A549 (cell line): ENCODE data around the gene PGS1. TPM values are rescaled to one million over a fixed set of nuclear protein-coding genes. Genes with fewer than 3 reads are reported as not detected.
A peak's percentile ranks its signal among the peaks of the same experiment; 100 is the strongest.

ENCODE experiments used
- ATAC-seq, 2 experiments: fragments of 200-7000 bp in 1 of 2; fragments of >200 bp in 1 of 2; cut with Nextera tagmentation in 1 of 2; cut with Tn5 transposase in 1 of 2; 3 replicates each; pipeline versions ENCODE4 v1.8.0 to v1.9.1; 2018 to 2020; ENCODE audit warnings: mild to moderate bottlenecking in 1 of 2, moderate library complexity in 1 of 2
- CTCF ChIA-PET: fragments of 300-600 bp; sonication (Branson Sonifier 250); formaldehyde crosslinking; extraction: SDS; loops from one replicate; lab custom pipeline; 2021; ENCODE audit warnings: antibody characterized with exemption, inconsistent platforms; lab: Yijun Ruan, JAX
- POLR2A ChIA-PET: fragments of 350-600 bp; formaldehyde crosslinking; extraction: SDS; loops from one replicate; lab custom pipeline; 2021; ENCODE audit warnings: antibody characterized with exemption, inconsistent platforms; lab: Yijun Ruan, JAX
- DNase-seq, 2 experiments: peaks; one replicate each; pipeline versions ENCODE4 v3.0.0 to v3.0.0-alpha.2; 2011 to 2016; ENCODE audit warnings: low read depth in 1 of 2, low spot score in 1 of 2
- FAIRE-seq: peaks from 2 replicates; lab custom pipeline; 2011; peaks lifted over from hg19 to GRCh38; lab: Jason Lieb, UNC
- H3K27ac ChIP-seq, 2 experiments: fragments of >200 bp; sonication (Bioruptor Twin); formaldehyde crosslinking; 3 replicates each; pipeline ENCODE4 v1.5.1; 2016 to 2017
- H3K4me1 ChIP-seq: fragments of >200 bp; sonication (Bioruptor Twin); formaldehyde crosslinking; 3 replicates; pipeline ENCODE4 v1.6.1; 2016
- H3K4me2 ChIP-seq: fragments of >200 bp; sonication (Bioruptor Twin); formaldehyde crosslinking; 3 replicates; pipeline ENCODE4 v1.6.1; 2016
- H3K4me3 ChIP-seq: fragments of >200 bp; sonication (Bioruptor Twin); formaldehyde crosslinking; 3 replicates; pipeline ENCODE4 v1.5.1; 2016
- H3K9me3 ChIP-seq: fragments of >200 bp; sonication (Bioruptor Twin); formaldehyde crosslinking; 3 replicates; pipeline ENCODE4 v1.6.1; 2016
- CEBPB ChIP-seq, 2 experiments: fragments of >200 bp in 1 of 2; sonication (Bioruptor Twin) in 1 of 2; formaldehyde crosslinking in 1 of 2; IDR thresholded peaks; 2 replicates each; pipeline ENCODE4 v1.6.1; 2012 to 2016
- CHD4 ChIP-seq: fragments of 200-600 bp; sonication (generic); IDR thresholded peaks from 2 replicates; pipeline ENCODE4 v1.6.1; 2016; ENCODE audit warnings: antibody characterized with exemption, mild to moderate bottlenecking, borderline replicate concordance
- CTCF ChIP-seq: fragments of >200 bp; sonication (Bioruptor Twin); formaldehyde crosslinking; IDR thresholded peaks from 3 replicates; pipeline ENCODE4 v1.5.1; 2016
- EHF ChIP-seq: fragments of 250-450 bp; sonication (Bioruptor Pico); IDR thresholded peaks from 2 replicates; pipeline ENCODE4 v1.5.0; 2020; ENCODE audit warnings: mild to moderate bottlenecking
- EP300 ChIP-seq, 2 experiments: fragments of >200 bp; sonication (Bioruptor Twin); formaldehyde crosslinking; IDR thresholded peaks; 2 replicates in 1 of 2; 3 replicates in 1 of 2; pipeline ENCODE4 v1.6.1; 2016 to 2017
- FOSL2 ChIP-seq, 2 experiments: fragments of 450-650 bp in 1 of 2; fragments of >200 bp in 1 of 2; sonication (Bioruptor Twin) in 1 of 2; formaldehyde crosslinking; IDR thresholded peaks; 2 replicates each; pipeline versions ENCODE4 v1.5.0 to v1.6.1; 2016 to 2020; ENCODE audit warnings: mild to moderate bottlenecking in 1 of 2, moderate library complexity in 1 of 2
- GATA3 ChIP-seq: IDR thresholded peaks from 2 replicates; pipeline ENCODE4 v1.6.1; 2012; ENCODE audit warnings: borderline replicate concordance
- HES2 ChIP-seq: fragments of >200 bp; sonication (Bioruptor Twin); formaldehyde crosslinking; IDR thresholded peaks from 2 replicates; pipeline ENCODE4 v1.6.1; 2016
- HEYL ChIP-seq: fragments of 250-450 bp; sonication (Bioruptor Pico); IDR thresholded peaks from 2 replicates; pipeline ENCODE4 v1.8.0; 2021; ENCODE audit warnings: mild to moderate bottlenecking, moderate library complexity
- HOXA7 ChIP-seq: fragments of 250-450 bp; sonication (Bioruptor Pico); IDR thresholded peaks from 2 replicates; pipeline ENCODE4 v1.5.0; 2020; ENCODE audit warnings: mild to moderate bottlenecking, moderate library complexity
- HOXB5 ChIP-seq: fragments of 250-450 bp; sonication (Bioruptor Pico); IDR thresholded peaks from 2 replicates; pipeline ENCODE4 v1.5.0; 2020; ENCODE audit warnings: mild to moderate bottlenecking, moderate library complexity
- KDM1A ChIP-seq: fragments of 200-600 bp; sonication (generic); IDR thresholded peaks from 2 replicates; pipeline ENCODE4 v1.6.1; 2016; ENCODE audit warnings: low read depth, mild to moderate bottlenecking
- MAX ChIP-seq: IDR thresholded peaks from 2 replicates; pipeline ENCODE4 v1.6.1; 2012
- MAZ ChIP-seq: fragments of 150-350 bp; IDR thresholded peaks from 2 replicates; pipeline ENCODE4 v1.6.1; 2014; ENCODE audit warnings: antibody characterized with exemption, low read depth, low read length, borderline replicate concordance
- RAD21 ChIP-seq, 2 experiments: fragments of >200 bp in 1 of 2; sonication (Bioruptor Twin) in 1 of 2; formaldehyde crosslinking in 1 of 2; IDR thresholded peaks in 1 of 2; conservative IDR thresholded peaks in 1 of 2; 2 replicates in 1 of 2; 3 replicates in 1 of 2; pipeline ENCODE4 v1.6.1; 2012 to 2018; ENCODE audit warnings: inconsistent platforms in 1 of 2
- RARB ChIP-seq: fragments of 250-450 bp; sonication (Bioruptor Pico); IDR thresholded peaks from 2 replicates; pipeline ENCODE4 v1.8.0; 2021; ENCODE audit warnings: mild to moderate bottlenecking, moderate library complexity
- REST ChIP-seq: fragments of 200-600 bp; sonication (generic); IDR thresholded peaks from 2 replicates; pipeline ENCODE4 v1.6.1; 2016; ENCODE audit warnings: antibody characterized with exemption, mild to moderate bottlenecking, moderate library complexity
- RFX5 ChIP-seq: fragments of 450-650 bp; IDR thresholded peaks from 2 replicates; pipeline ENCODE4 v1.7.1; 2014; ENCODE audit warnings: antibody characterized with exemption, mild to moderate bottlenecking, moderate library complexity
- SMC3 ChIP-seq: fragments of >200 bp; sonication (Bioruptor Twin); formaldehyde crosslinking; IDR thresholded peaks from 3 replicates; pipeline ENCODE4 v1.6.1; 2018; ENCODE audit warnings: inconsistent platforms
- SREBF2 ChIP-seq: fragments of 450-650 bp; IDR thresholded peaks from 2 replicates; pipeline ENCODE4 v1.6.1; 2014; ENCODE audit warnings: mild to moderate bottlenecking, moderate library complexity
- ZNF302 ChIP-seq: fragments of 250-450 bp; sonication (Bioruptor Pico); IDR thresholded peaks from 2 replicates; pipeline ENCODE4 v1.9.0; 2021; ENCODE audit warnings: inconsistent platforms, mild to moderate bottlenecking, moderate library complexity
- ZSCAN20 ChIP-seq: fragments of 250-450 bp; sonication (Bioruptor Pico); IDR thresholded peaks from 2 replicates; pipeline ENCODE4 v1.8.0; 2022; ENCODE audit warnings: mild to moderate bottlenecking, moderate library complexity
- WGBS: methylation state at CpG from one replicate; pipeline ENCODE4 v1.1.6; 2017; ENCODE audit errors: missing lambda C conversion rate; 5-methylcytosine and 5-hydroxymethylcytosine counted together
- polyA plus RNA-seq, 4 experiments: library from polyadenylated mRNA; depleted of rRNA in 3 of 4; stranded (reverse); fragments of >200 nt; fragmentation: RNase III in 1 of 4; extraction: RNeasy Plus Mini Kit Qiagen cat#74134 plus additional on column Dnase treatment in 1 of 4; gene quantifications; 2 replicates in 3 of 4; 3 replicates in 1 of 4; pipeline ENCODE4 v1.2.3, GENCODE V29; 2011 to 2017

PGS1 gene
- polyA plus RNA-seq, 2 of the 4 experiments (the other 2 are of a cell fraction), result 23.7 to 29.5 TPM

GRCh38 chr17:78360371-78361224 lies 17.9 kb upstream of the PGS1 start:
- no peaks in the 10 kb centered on the region for H3K9me3 ChIP-seq
- ATAC-seq, result peak; percentile 54 to 81
- peak overlapping the region; percentile 100 for H3K4me2 ChIP-seq
- TF ChIP-seq MAX, result peak; percentile 87
- 0 out of 2 replicates have a peak, but pooled peaks have one; percentile 2 for TF ChIP-seq GATA3
- TF ChIP-seq EHF, result no peak
- TF ChIP-seq CHD4, result peak; percentile 63; the same call in 1 of the 2 replicates
- TF ChIP-seq HOXB5, result no peak
- TF ChIP-seq RFX5, result 0 out of 2 replicates have a peak, but pooled peaks have one; percentile 21
- TF ChIP-seq HEYL (CRISPR knock-in tag), result no peak
- peak in 1 of 2 experiments; percentile 3; a peak in 1 of 5 replicates for TF ChIP-seq EP300 (IDR thresholded peaks at IDR 0.05)
- TF ChIP-seq CTCF, result peak; percentile 96
- TF ChIP-seq HOXA7 (CRISPR knock-in tag), result no peak
- peak; percentile 84; the same call in 1 of the 2 replicates for TF ChIP-seq MAZ
- peak; percentile 90 to 96 for TF ChIP-seq RAD21 (conservative IDR thresholded peaks at IDR 0.05 in 1 of 2, IDR thresholded peaks at IDR 0.05 in 1 of 2)
- TF ChIP-seq SMC3, result peak; percentile 99
- ChIA-PET CTCF (interaction anchor here (0.5 to 15.5 kb wide), 50 partner anchors 9 to 966 kb away, joined by 3 to 388 read pairs (median 5); partner anchors contain the start of gene PGS1), POLR2A (interaction anchor here (0.7 to 3.3 kb wide), 14 partner anchors 12 to 72 kb away, joined by 3 to 28 read pairs (median 9); no protein-coding TSS in a partner anchor)
- WGBS, result 1% methylated on average over 29 of the region's 49 CpGs
- FAIRE-seq, result no peak
- peak overlapping the region; percentile 93 to 96 for H3K27ac ChIP-seq
- H3K4me3 ChIP-seq, result peak overlapping the region; percentile 86
- peaks cover 35% of the 10 kb centered on the region for H3K4me1 ChIP-seq
- DNase-seq, result peak; percentile 92 to 99

- no peak for ATAC-seq
- FAIRE-seq, result no peak
- POLR2A ChIA-PET, result interaction anchor here (0.7 to 3.3 kb wide), 9 partner anchors 14 to 73 kb away, joined by 3 to 28 read pairs (median 10); no protein-coding TSS in a partner anchor
These were observed 17.2 kb upstream of the PGS1 start for GRCh38 chr17:78361225-78361701.

More at GRCh38 chr17:78361225-78361701, 17.2 kb upstream of the PGS1 start:
- H3K4me3 ChIP-seq, result no peak overlapping the region
- peak overlapping the region; percentile 93 to 96 for H3K27ac ChIP-seq
- TF ChIP-seq HES2, result no peak
- TF ChIP-seq KDM1A, result no peak
- no peak for TF ChIP-seq CTCF
- no peak for TF ChIP-seq SREBF2
- no peak for TF ChIP-seq REST
- TF ChIP-seq CEBPB (IDR thresholded peaks at IDR 0.05), result no peak
- no peak for TF ChIP-seq RARB (CRISPR knock-in tag)
- no peak for TF ChIP-seq ZSCAN20 (CRISPR knock-in tag)
- no peak for TF ChIP-seq MAZ
- no peak for TF ChIP-seq RFX5
- no peak for TF ChIP-seq FOSL2 (IDR thresholded peaks at IDR 0.05)
- no peak for TF ChIP-seq FOSL2 (CRISPR knock-in tag; IDR thresholded peaks at IDR 0.05)
- no peak for TF ChIP-seq ZNF302 (CRISPR knock-in tag)
- H3K4me2 ChIP-seq, result peak overlapping the region; percentile 100
- no peak for DNase-seq
- 66% methylated on average over 12 of the region's 12 CpGs for WGBS
- CTCF ChIA-PET, result interaction anchor here (0.5 to 15.5 kb wide), 44 partner anchors 8 to 967 kb away, joined by 3 to 388 read pairs (median 6); partner anchors contain the start of gene PGS1
- H3K9me3 ChIP-seq, result no peaks in the 10 kb centered on the region
- H3K4me1 ChIP-seq, result peaks cover 29% of the 10 kb centered on the region
